IPS-20b (cell line): Measurements from ENCODE around the gene CLMN.

Source experiments
- H3K27ac ChIP-seq: one replicate; pipeline ENCODE4 v1.5.1; 2013; ENCODE audit warnings: low read length
- H3K27me3 ChIP-seq: 2 replicates; pipeline ENCODE4 v1.6.1; 2013; ENCODE audit warnings: mild to moderate bottlenecking, low read length, inconsistent platforms; ENCODE audit not compliant: insufficient read depth
- H3K36me3 ChIP-seq: 2 replicates; pipeline ENCODE4 v1.6.1; 2013; ENCODE audit warnings: low read depth, mild to moderate bottlenecking, inconsistent platforms, low read length, moderate library complexity; ENCODE audit not compliant: insufficient read depth
- H3K4me1 ChIP-seq: 2 replicates; pipeline ENCODE4 v1.6.1; 2013; ENCODE audit warnings: mild to moderate bottlenecking, control low read depth, inconsistent platforms, low read length, moderate library complexity; ENCODE audit not compliant: insufficient read depth
- H3K4me3 ChIP-seq: 2 replicates; pipeline ENCODE4 v1.5.1; 2013; ENCODE audit warnings: mild to moderate bottlenecking, low read length, inconsistent platforms
- H3K9ac ChIP-seq: 2 replicates; pipeline ENCODE4 v1.6.1; 2013; ENCODE audit warnings: low read depth, mild to moderate bottlenecking, inconsistent platforms, low read length, moderate library complexity
- H3K9me3 ChIP-seq: 2 replicates; pipeline ENCODE4 v1.6.1; 2013; ENCODE audit warnings: mild to moderate bottlenecking, low read depth, low read length, inconsistent platforms; ENCODE audit not compliant: insufficient read depth

Gene CLMN

DNA sequence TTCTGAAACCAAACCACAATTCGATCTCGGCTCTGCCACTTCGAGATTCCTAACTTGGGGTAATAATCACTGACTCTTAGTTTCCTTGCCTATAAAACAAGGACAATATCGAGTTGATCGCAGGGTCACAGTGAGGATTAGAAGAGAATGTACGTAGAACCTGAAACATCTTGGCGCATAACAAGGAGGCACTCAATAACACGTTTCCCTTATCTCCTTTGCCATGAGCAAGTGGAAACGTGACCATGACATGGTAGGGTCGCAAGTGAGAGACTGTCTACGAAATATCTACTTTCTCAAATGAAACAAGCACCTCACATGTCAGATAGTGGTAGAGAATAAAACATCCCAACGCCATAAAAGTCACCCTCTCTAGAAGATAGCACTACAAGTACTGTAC, 164.7 kb downstream of the CLMN start:
- peaks cover 14% of the 10 kb centered on the region for H3K4me1 ChIP-seq
- no peaks in the 10 kb centered on the region for H3K27me3 ChIP-seq
- H3K4me3 ChIP-seq, result peak overlapping the region; percentile 71
- no peaks in the 10 kb centered on the region for H3K9me3 ChIP-seq
- H3K9ac ChIP-seq, result no peak overlapping the region
- H3K36me3 ChIP-seq, result no peaks in the 10 kb centered on the region
- H3K27ac ChIP-seq, result no peak overlapping the region

DNA sequence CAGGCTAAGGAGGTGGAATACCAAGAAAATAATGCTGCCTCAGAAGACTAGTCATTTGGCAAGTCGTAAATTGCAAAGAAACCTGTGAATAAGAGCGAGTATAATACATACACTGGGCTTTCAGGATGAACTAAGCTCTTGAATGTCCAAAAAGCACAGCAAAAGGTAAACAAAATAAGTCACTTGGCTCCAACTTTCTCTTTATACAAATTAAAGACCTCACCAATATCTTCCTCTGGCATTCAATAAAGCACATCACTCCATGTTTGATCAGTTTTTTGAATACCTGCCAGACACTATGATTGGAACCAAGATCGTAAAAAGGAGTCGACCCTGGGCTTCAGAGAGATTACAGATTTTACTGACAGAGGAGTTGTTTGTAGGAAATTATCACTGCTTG, 165.8 kb downstream of the CLMN start:
- H3K4me3 ChIP-seq, result no peak overlapping the region

GRCh38 chr14:95151561-95151960, 168.1 kb downstream of the CLMN start:
- H3K27me3 ChIP-seq, result no peaks in the 10 kb centered on the region
- no peak overlapping the region for H3K9ac ChIP-seq
- no peaks in the 10 kb centered on the region for H3K36me3 ChIP-seq
- no peak overlapping the region for H3K4me3 ChIP-seq
- H3K9me3 ChIP-seq, result no peaks in the 10 kb centered on the region
- peaks cover 29% of the 10 kb centered on the region for H3K4me1 ChIP-seq
- no peak overlapping the region for H3K27ac ChIP-seq

More for the DNA sequence above, 165.8 kb downstream of the CLMN start:
- H3K4me1 ChIP-seq, result peaks cover 15% of the 10 kb centered on the region
- H3K27ac ChIP-seq, result no peak overlapping the region
- no peak overlapping the region for H3K9ac ChIP-seq
- no peaks in the 10 kb centered on the region for H3K9me3 ChIP-seq
- no peaks in the 10 kb centered on the region for H3K27me3 ChIP-seq
- no peaks in the 10 kb centered on the region for H3K36me3 ChIP-seq

- H3K27ac ChIP-seq, result no peak overlapping the region
- H3K27me3 ChIP-seq, result no peaks in the 10 kb centered on the region
- H3K4me1 ChIP-seq, result peaks cover 33% of the 10 kb centered on the region
- H3K9me3 ChIP-seq, result no peaks in the 10 kb centered on the region
- no peak overlapping the region for H3K4me3 ChIP-seq
- no peak overlapping the region for H3K9ac ChIP-seq
- H3K36me3 ChIP-seq, result no peaks in the 10 kb centered on the region
Observed at GRCh38 chr14:95150910-95151309, 168.8 kb downstream of the CLMN start.

GRCh38 chr14:95149441-95149840, 170.3 kb downstream of the CLMN start:
- Histone ChIP-seq H3K27me3 (no peaks in the 10 kb centered on the region), H3K4me3 (no peak overlapping the region), H3K9ac (no peak overlapping the region), H3K27ac (no peak overlapping the region), H3K9me3 (peaks cover 8% of the 10 kb centered on the region), H3K4me1 (peaks cover 31% of the 10 kb centered on the region), H3K36me3 (no peaks in the 10 kb centered on the region)

DNA sequence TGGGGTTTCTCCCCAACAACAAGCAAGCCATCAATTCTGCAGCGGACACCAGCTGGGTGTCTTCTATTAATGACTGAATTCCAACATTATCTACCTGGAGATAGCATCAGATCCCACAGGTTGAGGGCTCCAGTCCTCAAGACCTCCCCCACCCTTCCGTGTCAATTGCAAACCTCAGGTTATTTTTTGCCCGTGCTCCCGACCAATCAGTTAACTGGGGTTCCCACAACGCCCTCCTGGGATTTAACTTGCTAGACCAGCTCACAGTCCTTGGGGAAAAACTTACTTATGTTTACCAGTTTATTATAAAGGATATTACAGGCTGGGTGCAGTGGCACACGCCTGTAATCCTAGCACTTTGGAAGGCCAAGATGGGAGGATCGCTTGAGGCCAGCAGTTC, 172.1 kb downstream of the CLMN start:
- Histone ChIP-seq H3K9ac (no peak overlapping the region), H3K36me3 (no peaks in the 10 kb centered on the region), H3K27me3 (no peaks in the 10 kb centered on the region), H3K4me3 (no peak overlapping the region), H3K27ac (no peak overlapping the region), H3K9me3 (peaks cover 8% of the 10 kb centered on the region), H3K4me1 (peaks cover 40% of the 10 kb centered on the region)

DNA sequence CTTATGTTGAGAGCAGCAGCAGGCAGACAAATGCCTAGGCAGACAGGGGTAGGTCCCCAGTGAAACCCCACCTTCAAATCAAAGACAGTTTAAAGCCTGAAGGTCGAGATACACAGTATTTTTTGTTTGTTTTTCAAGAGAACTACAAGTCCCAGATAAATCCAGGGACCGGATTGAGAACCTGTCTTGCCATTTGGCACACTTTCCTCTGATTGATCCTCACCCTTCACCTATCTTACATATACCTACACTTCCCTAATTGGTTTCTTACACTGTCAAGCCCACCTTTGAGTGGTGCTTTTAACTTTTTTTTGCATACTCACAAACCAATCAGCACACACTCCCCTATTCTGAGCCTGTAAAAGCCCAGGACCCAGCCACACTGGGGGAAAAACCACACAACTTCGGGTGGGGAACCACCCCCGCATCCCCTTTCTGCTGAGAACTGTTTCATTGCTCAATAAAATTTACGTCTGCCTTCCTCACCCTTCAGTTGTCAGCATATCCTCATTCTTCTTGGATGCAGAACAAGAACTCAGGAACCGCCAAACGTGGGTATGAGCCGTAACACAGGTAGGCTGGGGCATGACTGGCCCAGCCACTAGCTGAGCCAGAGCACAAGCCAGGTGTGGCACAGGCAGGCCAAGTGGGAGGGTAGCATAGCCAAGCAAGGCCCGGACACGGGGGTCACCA, 173.5 kb downstream of the CLMN start:
- Histone ChIP-seq H3K27me3 (no peaks in the 10 kb centered on the region), H3K27ac (no peak overlapping the region)

GRCh38 chr14:95144849-95145248, 174.9 kb downstream of the CLMN start:
- Histone ChIP-seq H3K36me3 (no peaks in the 10 kb centered on the region), H3K4me1 (peaks cover 64% of the 10 kb centered on the region), H3K4me3 (no peak overlapping the region), H3K9me3 (peaks cover 8% of the 10 kb centered on the region), H3K27me3 (no peaks in the 10 kb centered on the region), H3K27ac (no peak overlapping the region), H3K9ac (no peak overlapping the region)

More for the DNA sequence above, 173.5 kb downstream of the CLMN start:
- H3K36me3 ChIP-seq, result no peaks in the 10 kb centered on the region
- no peak overlapping the region for H3K9ac ChIP-seq
- peaks cover 8% of the 10 kb centered on the region for H3K9me3 ChIP-seq
- peaks cover 51% of the 10 kb centered on the region for H3K4me1 ChIP-seq
- no peak overlapping the region for H3K4me3 ChIP-seq

- no peaks in the 10 kb centered on the region for H3K36me3 ChIP-seq
- peaks cover 71% of the 10 kb centered on the region for H3K4me1 ChIP-seq
- no peak overlapping the region for H3K27ac ChIP-seq
- H3K9me3 ChIP-seq, result peaks cover 8% of the 10 kb centered on the region
- no peak overlapping the region for H3K4me3 ChIP-seq
- H3K27me3 ChIP-seq, result no peaks in the 10 kb centered on the region
- H3K9ac ChIP-seq, result no peak overlapping the region
Observed at GRCh38 chr14:95143808-95144620, 175.7 kb downstream of the CLMN start.

- Histone ChIP-seq H3K4me3 (peak overlapping the region; percentile 21; the same call in 1 of the 2 replicates), H3K36me3 (no peaks in the 10 kb centered on the region), H3K9ac (no peak overlapping the region), H3K27ac (no peak overlapping the region), H3K27me3 (no peaks in the 10 kb centered on the region), H3K9me3 (peaks cover 8% of the 10 kb centered on the region), H3K4me1 (peaks cover 68% of the 10 kb centered on the region)
Observed at GRCh38 chr14:95142208-95142607, 177.5 kb downstream of the CLMN start.

DNA sequence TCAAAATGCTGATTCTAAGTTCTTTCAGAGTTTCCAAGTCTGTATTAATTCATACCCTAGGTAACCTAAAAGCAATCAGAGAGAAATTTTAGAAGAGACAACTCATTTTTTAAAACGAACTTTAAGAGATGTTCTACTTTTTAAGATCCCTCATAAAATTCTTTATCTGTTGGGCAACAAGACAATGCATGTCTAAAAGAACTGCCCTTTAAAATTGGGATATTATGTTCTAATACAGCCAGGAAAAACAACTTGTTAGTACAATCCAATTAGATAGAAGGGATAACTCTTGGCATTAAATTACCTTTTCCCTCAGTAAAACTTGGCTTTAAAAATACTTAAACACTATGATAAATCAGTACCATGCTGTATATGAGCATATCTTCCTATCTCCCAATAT, 178.0 kb downstream of the CLMN start:
- no peaks in the 10 kb centered on the region for H3K36me3 ChIP-seq
- no peak overlapping the region for H3K27ac ChIP-seq
- peaks cover 68% of the 10 kb centered on the region for H3K4me1 ChIP-seq
- no peak overlapping the region for H3K4me3 ChIP-seq
- H3K9me3 ChIP-seq, result peaks cover 8% of the 10 kb centered on the region
- H3K9ac ChIP-seq, result no peak overlapping the region
- H3K27me3 ChIP-seq, result no peaks in the 10 kb centered on the region
